Measurements from ENCODE around the gene TPX2.

DNA sequence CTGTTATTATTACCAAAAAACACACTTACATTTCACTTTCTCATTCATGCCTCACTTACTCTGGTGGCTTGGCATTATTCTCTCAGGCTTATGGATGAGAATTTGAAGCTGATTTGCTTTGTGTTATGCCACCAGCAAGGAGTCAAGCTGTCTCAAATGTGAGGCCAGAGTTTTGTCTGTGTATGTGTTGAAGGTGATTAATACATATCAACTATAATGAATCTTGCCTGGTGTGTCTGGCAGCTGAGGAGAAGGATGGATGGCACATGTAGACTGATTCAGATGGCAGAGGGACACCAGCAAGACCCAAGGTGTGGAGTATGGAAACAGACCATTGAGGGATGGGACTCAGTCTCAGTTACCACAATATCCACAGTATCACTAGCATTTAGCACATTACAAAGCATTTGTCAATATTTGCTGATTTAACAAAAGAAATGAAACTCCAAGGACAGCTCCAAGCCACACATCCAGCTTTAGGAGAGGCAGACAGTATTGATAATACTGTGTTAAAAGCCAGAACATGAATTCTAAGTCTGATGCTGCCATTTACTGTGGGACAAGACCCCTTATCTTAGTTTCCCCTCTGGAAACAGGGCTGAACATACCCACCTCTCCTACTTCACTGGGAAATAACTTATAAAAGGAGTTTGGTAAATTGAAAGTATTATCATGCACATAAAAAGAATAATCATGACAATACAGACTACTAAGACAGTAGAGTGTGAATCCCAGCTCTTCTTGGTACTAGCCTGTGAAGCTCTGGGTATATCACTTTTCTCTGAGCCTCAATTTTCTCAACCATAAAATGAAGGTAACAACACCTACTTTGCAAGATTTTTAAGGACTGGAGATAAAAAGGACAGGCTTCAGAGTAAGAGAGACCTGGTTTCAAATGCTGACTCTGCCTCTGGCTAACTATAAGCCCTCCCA, 27.6 kb upstream of the TPX2 start:
- peak in 1 of 2 donors; percentile 56 for TF ChIP-seq POLR2A (IDR thresholded peaks at IDR 0.05)
- TF ChIP-seq, protein P1, sequence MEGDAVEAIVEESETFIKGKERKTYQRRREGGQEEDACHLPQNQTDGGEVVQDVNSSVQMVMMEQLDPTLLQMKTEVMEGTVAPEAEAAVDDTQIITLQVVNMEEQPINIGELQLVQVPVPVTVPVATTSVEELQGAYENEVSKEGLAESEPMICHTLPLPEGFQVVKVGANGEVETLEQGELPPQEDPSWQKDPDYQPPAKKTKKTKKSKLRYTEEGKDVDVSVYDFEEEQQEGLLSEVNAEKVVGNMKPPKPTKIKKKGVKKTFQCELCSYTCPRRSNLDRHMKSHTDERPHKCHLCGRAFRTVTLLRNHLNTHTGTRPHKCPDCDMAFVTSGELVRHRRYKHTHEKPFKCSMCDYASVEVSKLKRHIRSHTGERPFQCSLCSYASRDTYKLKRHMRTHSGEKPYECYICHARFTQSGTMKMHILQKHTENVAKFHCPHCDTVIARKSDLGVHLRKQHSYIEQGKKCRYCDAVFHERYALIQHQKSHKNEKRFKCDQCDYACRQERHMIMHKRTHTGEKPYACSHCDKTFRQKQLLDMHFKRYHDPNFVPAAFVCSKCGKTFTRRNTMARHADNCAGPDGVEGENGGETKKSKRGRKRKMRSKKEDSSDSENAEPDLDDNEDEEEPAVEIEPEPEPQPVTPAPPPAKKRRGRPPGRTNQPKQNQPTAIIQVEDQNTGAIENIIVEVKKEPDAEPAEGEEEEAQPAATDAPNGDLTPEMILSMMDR (IDR thresholded peaks at IDR 0.05): no peak
